KMS-11 (cell line): ENCODE measurements around the gene GPR173.
A peak's percentile ranks its signal among the peaks of the same experiment; 100 is the strongest.

ENCODE experiments used
- H2AFZ ChIP-seq: fragments of 200-600 bp; sonication (generic); 2 replicates; pipeline ENCODE4 v1.6.1; 2016; ENCODE audit warnings: antibody characterized with exemption, mixed run types, low read depth
- H3K27ac ChIP-seq: fragments of 200-600 bp; sonication (generic); 2 replicates; pipeline ENCODE4 v1.6.1; 2016; ENCODE audit warnings: mild to moderate bottlenecking, mixed run types
- H3K27me3 ChIP-seq: fragments of 200-600 bp; sonication (generic); 2 replicates; pipeline ENCODE4 v1.6.1; 2017; ENCODE audit warnings: mild to moderate bottlenecking, low read depth, mixed run types, moderate library complexity; ENCODE audit not compliant: insufficient read depth
- H3K36me3 ChIP-seq: fragments of 200-600 bp; sonication (generic); 2 replicates; pipeline ENCODE4 v1.6.1; 2017; ENCODE audit warnings: mild to moderate bottlenecking, mixed run types; ENCODE audit not compliant: insufficient read depth
- H3K4me1 ChIP-seq: fragments of 200-600 bp; sonication (generic); 2 replicates; pipeline ENCODE4 v1.6.1; 2016; ENCODE audit warnings: mild to moderate bottlenecking, low read depth, mixed run types; ENCODE audit not compliant: poor library complexity, severe bottlenecking
- H3K4me2 ChIP-seq: fragments of 200-600 bp; sonication (generic); 2 replicates; pipeline ENCODE4 v1.7.0; 2016; ENCODE audit warnings: mild to moderate bottlenecking, mixed run types
- H3K4me3 ChIP-seq: fragments of 200-600 bp; sonication (generic); IDR thresholded peaks from 2 replicates; pipeline ENCODE4 v1.6.1; 2017; ENCODE audit warnings: low read depth, low read length, mixed read lengths; ENCODE audit not compliant: insufficient read depth
- H3K79me2 ChIP-seq: fragments of 200-600 bp; sonication (generic); 2 replicates; pipeline ENCODE4 v1.6.1; 2016; ENCODE audit warnings: low read depth, mixed run types; ENCODE audit not compliant: insufficient read depth
- H3K9ac ChIP-seq: fragments of 200-600 bp; sonication (generic); 2 replicates; pipeline ENCODE4 v1.6.1; 2016; ENCODE audit warnings: mild to moderate bottlenecking, mixed run types
- H4K20me1 ChIP-seq: fragments of 200-600 bp; sonication (generic); 2 replicates; pipeline ENCODE4 v1.6.1; 2016; ENCODE audit warnings: mild to moderate bottlenecking, mixed run types; ENCODE audit not compliant: insufficient read depth
- CTCF ChIP-seq: fragments of 200-600 bp; sonication (generic); conservative IDR thresholded peaks from 2 replicates; pipeline ENCODE4 v1.6.1; 2017; ENCODE audit warnings: low read depth, mild to moderate bottlenecking, antibody characterized with exemption, low read length, moderate library complexity, mixed read lengths

The GPR173 gene

GRCh38 chrX:53065104-53065503, 16.5 kb downstream of the GPR173 start:
- Histone ChIP-seq H3K79me2 (no peaks in the 10 kb centered on the region), H3K9ac (no peak overlapping the region), H3K4me2 (no peak overlapping the region), H3K4me1 (no peaks in the 10 kb centered on the region), H2AFZ (no peak overlapping the region), H3K36me3 (no peaks in the 10 kb centered on the region), H3K4me3 (no peak overlapping the region), H4K20me1 (no peaks in the 10 kb centered on the region), H3K27ac (no peak overlapping the region), H3K27me3 (no peaks in the 10 kb centered on the region)
- TF ChIP-seq CTCF, result no peak

DNA sequence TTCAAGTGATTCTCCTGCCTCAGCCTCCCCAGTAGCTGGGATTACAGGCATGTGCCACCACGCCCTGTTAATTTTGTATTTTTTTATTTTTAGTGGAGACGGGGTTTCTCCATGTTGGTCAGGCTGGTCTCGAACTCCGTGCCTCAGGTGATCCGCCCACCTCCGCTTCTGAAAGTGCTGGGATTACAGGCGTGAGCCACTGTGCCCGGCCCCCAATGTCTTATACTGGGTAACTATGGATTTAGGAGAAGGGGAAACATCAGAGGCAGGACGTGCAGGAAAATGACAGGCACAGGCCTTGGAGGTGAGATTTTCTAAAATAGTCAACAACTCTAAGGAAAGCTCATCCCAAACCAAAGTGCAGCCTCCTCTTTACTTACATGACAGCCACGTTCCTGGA, 22.5 kb downstream of the GPR173 start:
- H2AFZ ChIP-seq, result peak overlapping the region; percentile 90; the same call in 1 of the 2 replicates
- H3K9ac ChIP-seq, result no peak overlapping the region
- no peaks in the 10 kb centered on the region for H3K27me3 ChIP-seq
- H3K4me3 ChIP-seq, result no peak overlapping the region
- H3K36me3 ChIP-seq, result no peaks in the 10 kb centered on the region
- no peak overlapping the region for H3K4me2 ChIP-seq
- H4K20me1 ChIP-seq, result no peaks in the 10 kb centered on the region
- no peak overlapping the region for H3K27ac ChIP-seq
- no peak for TF ChIP-seq CTCF
- H3K4me1 ChIP-seq, result no peaks in the 10 kb centered on the region
- H3K79me2 ChIP-seq, result no peaks in the 10 kb centered on the region

DNA sequence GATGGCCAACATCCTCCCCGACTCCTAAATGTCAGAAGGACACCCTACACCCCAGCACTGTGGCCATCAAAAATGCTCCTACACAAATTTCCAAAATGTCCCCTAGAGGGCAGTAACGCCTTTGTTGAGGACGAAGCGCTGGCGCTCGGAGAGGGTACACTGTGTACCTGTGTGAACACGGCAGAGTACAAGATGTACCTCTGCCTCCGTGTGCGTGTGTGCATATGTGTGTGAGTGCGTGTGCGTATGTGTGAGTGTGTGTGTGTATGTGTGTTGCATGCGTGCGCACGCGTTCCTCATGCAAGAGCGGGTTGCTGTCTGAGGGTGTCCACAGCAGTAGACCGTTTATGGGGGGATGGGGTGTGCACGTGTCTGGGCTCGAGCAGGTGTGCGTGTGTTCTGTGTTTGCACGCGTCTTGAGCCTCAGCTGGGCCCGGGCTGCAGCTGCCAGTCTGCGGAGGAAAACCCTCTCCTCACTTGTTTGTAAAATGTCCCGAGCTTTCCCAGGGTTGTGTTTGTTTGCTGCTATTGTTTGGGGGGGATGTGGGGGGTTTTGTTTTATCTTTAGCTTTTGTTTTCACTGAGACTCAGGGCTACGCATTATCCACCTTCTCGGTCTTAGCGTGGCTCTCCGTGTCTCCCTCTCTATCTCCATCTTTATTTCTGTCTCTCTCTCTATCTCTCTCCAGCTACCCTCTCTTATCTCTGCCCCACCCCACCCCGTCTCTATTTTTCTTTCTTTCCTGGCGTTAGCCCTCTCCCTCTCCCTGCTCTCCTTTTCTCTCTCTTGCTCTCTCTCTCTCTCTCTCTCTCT, 23.2 kb downstream of the GPR173 start:
- H3K4me3 ChIP-seq, result no peak overlapping the region
- peak overlapping the region; percentile 93 for H3K4me2 ChIP-seq
- peak; percentile 75 for TF ChIP-seq CTCF
- H3K9ac ChIP-seq, result peak overlapping the region; percentile 66; the same call in 1 of the 2 replicates
- H3K4me1 ChIP-seq, result no peaks in the 10 kb centered on the region
- peak overlapping the region; percentile 90 for H2AFZ ChIP-seq
- H4K20me1 ChIP-seq, result no peaks in the 10 kb centered on the region
- peak overlapping the region; percentile 78 for H3K27ac ChIP-seq
- no peaks in the 10 kb centered on the region for H3K36me3 ChIP-seq
- no peaks in the 10 kb centered on the region for H3K79me2 ChIP-seq
- H3K27me3 ChIP-seq, result no peaks in the 10 kb centered on the region

DNA sequence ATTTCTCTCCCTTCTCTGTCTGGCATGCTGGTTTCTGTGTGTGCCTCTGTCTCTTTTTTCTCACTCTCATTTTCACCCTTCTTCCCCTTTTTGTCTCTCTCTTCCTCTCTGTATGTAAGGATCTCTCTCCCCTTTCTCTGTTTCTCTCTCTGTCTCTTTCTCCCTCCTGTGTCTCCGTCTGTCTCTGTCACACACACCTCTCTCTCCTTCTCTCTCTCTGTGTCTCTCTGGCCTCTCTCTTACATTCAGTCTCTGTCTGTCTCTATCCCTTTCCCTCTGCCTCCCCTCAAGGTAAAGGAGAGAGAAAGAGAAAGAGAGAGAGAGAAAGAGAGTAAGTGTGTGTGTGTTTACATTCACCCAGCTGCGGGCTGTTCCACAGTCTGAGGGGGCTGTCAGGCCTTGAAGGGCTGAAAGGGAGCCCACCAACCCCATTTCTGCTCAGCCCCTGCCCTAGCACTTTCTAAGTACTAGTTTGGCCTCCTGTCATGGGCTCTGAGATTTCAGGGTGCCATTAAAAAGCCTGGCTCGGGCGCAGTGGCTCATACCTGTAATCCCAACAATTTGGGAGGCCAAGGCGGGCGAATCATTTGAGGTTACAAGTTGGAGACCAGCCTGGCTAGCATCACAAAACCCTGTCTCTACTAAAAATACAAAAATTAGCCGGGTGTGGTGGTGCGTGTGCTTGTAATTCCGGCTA, 24.0 kb downstream of the GPR173 start:
- Histone ChIP-seq H2AFZ (peak overlapping the region; percentile 90), H3K27ac (peak overlapping the region; percentile 78), H3K36me3 (no peaks in the 10 kb centered on the region), H3K27me3 (no peaks in the 10 kb centered on the region), H3K4me1 (no peaks in the 10 kb centered on the region), H4K20me1 (no peaks in the 10 kb centered on the region), H3K9ac (peak overlapping the region; percentile 66; the same call in 1 of the 2 replicates), H3K4me2 (peak overlapping the region; percentile 93), H3K4me3 (no peak overlapping the region), H3K79me2 (no peaks in the 10 kb centered on the region)
- TF ChIP-seq CTCF, result no peak
